ENCODE results near the gene BUD13. TPM values are rescaled to one million over a fixed set of nuclear protein-coding genes. Genes with fewer than 3 reads are reported as not detected.

The BUD13 gene
- total RNA-seq, 1 experiment from 2014 or later = 10.4 TPM

DNA sequence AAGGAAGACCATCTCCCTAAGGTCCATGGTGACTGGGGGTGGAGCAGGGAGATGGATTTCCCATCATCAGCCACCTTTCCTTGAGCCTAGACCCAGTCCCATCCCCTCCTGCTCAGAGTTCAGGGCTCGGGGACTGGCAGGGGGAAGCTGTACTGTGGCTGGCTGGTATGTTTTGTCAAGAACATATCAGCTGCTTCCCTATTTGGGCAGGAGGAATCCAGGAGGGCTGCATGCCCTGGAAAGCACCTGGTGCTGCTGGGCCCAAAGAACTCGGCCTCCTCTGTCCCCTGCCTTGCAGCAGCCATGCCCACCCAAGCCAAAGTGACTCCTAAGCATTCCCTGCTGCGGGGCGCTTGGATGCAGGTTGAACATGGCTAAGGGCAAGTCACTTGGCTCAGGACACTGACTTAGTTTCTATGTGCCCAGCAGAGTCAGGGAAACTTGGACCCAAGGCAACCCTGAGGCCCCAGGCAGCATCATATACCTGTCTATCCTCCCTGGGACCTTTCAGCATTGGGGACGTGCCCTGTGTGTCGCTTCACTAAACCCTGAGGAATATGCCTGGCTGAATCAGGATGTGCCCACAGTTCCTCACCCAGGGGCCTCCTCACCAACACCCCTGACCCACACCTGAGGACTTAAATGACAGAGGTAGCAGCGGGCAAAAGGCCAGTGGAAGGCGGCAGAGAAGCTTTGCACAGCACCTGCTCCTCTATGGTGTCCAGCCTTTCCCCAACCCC lies 43.1 kb downstream of the BUD13 start:
- Mint-ChIP-seq H3K4me3 (ENCODE audit: low read depth, unreplicated experiment) (no peak overlapping the region), H3K4me1 (ENCODE audit: low read depth, unreplicated experiment) (peaks cover 9% of the 10 kb centered on the region), H3K27ac (ENCODE audit: unreplicated experiment) (no peak overlapping the region), H3K36me3 (ENCODE audit: insufficient read depth, unreplicated experiment) (peaks cover 5% of the 10 kb centered on the region), H3K9me3 (ENCODE audit: low read depth, unreplicated experiment) (no peaks in the 10 kb centered on the region), H3K27me3 (ENCODE audit: unreplicated experiment) (peaks cover under 1% of the 10 kb centered on the region)
- intact Hi-C loops (cut with micrococcal nuclease; ENCODE audit: unreplicated experiment) = loop anchor here (5.0 kb wide), 1 partner anchor 498 kb away; no protein-coding TSS in a partner anchor
- no peak for DNase-seq
- TF ChIP-seq, protein P1, sequence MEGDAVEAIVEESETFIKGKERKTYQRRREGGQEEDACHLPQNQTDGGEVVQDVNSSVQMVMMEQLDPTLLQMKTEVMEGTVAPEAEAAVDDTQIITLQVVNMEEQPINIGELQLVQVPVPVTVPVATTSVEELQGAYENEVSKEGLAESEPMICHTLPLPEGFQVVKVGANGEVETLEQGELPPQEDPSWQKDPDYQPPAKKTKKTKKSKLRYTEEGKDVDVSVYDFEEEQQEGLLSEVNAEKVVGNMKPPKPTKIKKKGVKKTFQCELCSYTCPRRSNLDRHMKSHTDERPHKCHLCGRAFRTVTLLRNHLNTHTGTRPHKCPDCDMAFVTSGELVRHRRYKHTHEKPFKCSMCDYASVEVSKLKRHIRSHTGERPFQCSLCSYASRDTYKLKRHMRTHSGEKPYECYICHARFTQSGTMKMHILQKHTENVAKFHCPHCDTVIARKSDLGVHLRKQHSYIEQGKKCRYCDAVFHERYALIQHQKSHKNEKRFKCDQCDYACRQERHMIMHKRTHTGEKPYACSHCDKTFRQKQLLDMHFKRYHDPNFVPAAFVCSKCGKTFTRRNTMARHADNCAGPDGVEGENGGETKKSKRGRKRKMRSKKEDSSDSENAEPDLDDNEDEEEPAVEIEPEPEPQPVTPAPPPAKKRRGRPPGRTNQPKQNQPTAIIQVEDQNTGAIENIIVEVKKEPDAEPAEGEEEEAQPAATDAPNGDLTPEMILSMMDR (IDR thresholded peaks at IDR 0.05; ENCODE audit: unreplicated experiment) = no peak
- CTCF ChIA-PET = no interaction called here
- BruUV-seq (replicated peaks) = no TSS peak

GRCh38 chr11:116727990-116728389 lies 44.8 kb downstream of the BUD13 start:
- intact Hi-C loops (cut with micrococcal nuclease; ENCODE audit: unreplicated experiment) = no loop called here
- TF ChIP-seq, protein P1 (IDR thresholded peaks at IDR 0.05; ENCODE audit: unreplicated experiment) = no peak
- Mint-ChIP-seq H3K4me3 (ENCODE audit: low read depth, unreplicated experiment) (no peak overlapping the region), H3K4me1 (ENCODE audit: low read depth, unreplicated experiment) (peaks cover 7% of the 10 kb centered on the region), H3K27ac (ENCODE audit: unreplicated experiment) (no peak overlapping the region), H3K27me3 (ENCODE audit: unreplicated experiment) (peaks cover 15% of the 10 kb centered on the region), H3K36me3 (ENCODE audit: insufficient read depth, unreplicated experiment) (peaks cover 5% of the 10 kb centered on the region), H3K9me3 (ENCODE audit: low read depth, unreplicated experiment) (no peaks in the 10 kb centered on the region)
- no peak for DNase-seq
- CTCF ChIA-PET = no interaction called here
- BruUV-seq (replicated peaks) = no TSS peak

- no TSS peak for BruUV-seq (replicated peaks)
- no peaks in the 10 kb centered on the region for H3K36me3 Mint-ChIP-seq (ENCODE audit: insufficient read depth, unreplicated experiment)
These were observed 47.2 kb downstream of the BUD13 start for GRCh38 chr11:116725434-116726221.

DNA sequence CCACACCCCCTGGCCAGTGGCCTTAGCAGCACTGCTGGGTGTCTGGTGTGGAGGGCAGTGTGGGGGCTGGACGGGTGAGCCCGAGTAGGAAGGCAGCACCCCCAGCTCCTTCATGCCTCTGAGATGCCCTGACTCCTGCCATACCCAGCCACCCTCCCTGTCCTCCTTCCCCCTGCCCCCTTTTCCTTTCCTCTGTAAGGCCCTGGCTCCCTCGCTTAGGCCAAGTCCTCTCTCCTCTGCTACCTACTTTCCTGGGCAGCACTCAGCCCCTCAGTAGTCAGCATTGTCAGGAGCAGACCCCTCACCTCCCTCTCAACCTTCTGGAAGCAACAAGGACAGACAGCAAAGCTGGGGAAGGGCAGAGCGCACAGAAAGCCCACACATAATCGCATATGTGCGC lies 48.0 kb downstream of the BUD13 start:
- H3K27ac Mint-ChIP-seq (ENCODE audit: unreplicated experiment) = no peak overlapping the region
- H3K9me3 Mint-ChIP-seq (ENCODE audit: low read depth, unreplicated experiment) = no peaks in the 10 kb centered on the region
- no peak overlapping the region for H3K4me3 Mint-ChIP-seq (ENCODE audit: low read depth, unreplicated experiment)
- no peaks in the 10 kb centered on the region for H3K36me3 Mint-ChIP-seq (ENCODE audit: insufficient read depth, unreplicated experiment)
- intact Hi-C loops (cut with micrococcal nuclease; ENCODE audit: unreplicated experiment) = no loop called here
- TF ChIP-seq, protein P1 (IDR thresholded peaks at IDR 0.05; ENCODE audit: unreplicated experiment) = no peak
- H3K27me3 Mint-ChIP-seq (ENCODE audit: unreplicated experiment) = peaks cover 32% of the 10 kb centered on the region
- no peaks in the 10 kb centered on the region for H3K4me1 Mint-ChIP-seq (ENCODE audit: low read depth, unreplicated experiment)
- BruUV-seq (replicated peaks) = no TSS peak
- CTCF ChIA-PET = no interaction called here
- DNase-seq = no peak

More at GRCh38 chr11:116725434-116726221, 47.2 kb downstream of the BUD13 start:
- no peak overlapping the region for H3K27ac Mint-ChIP-seq (ENCODE audit: unreplicated experiment)
- H3K9me3 Mint-ChIP-seq (ENCODE audit: low read depth, unreplicated experiment) = no peaks in the 10 kb centered on the region
- intact Hi-C loops (cut with micrococcal nuclease; ENCODE audit: unreplicated experiment) = no loop called here
- no peak for DNase-seq
- no peak overlapping the region for H3K4me3 Mint-ChIP-seq (ENCODE audit: low read depth, unreplicated experiment)
- H3K27me3 Mint-ChIP-seq (ENCODE audit: unreplicated experiment) = peaks cover 32% of the 10 kb centered on the region
- H3K4me1 Mint-ChIP-seq (ENCODE audit: low read depth, unreplicated experiment) = no peaks in the 10 kb centered on the region
- CTCF ChIA-PET = no interaction called here
- TF ChIP-seq, protein P1 (IDR thresholded peaks at IDR 0.05; ENCODE audit: unreplicated experiment) = no peak
